SK-N-SH (cell line): Measurements from ENCODE around the gene EFCAB13. TPM values are rescaled to one million over a fixed set of nuclear protein-coding genes. Genes with fewer than 3 reads are reported as not detected.

Experiments used
- CTCF ChIA-PET: fragments of 300-600, 350-600 bp; formaldehyde crosslinking; extraction: SDS; loops from one replicate; lab custom pipeline; 2021; lab: Yijun Ruan, JAX
- POLR2A ChIA-PET: fragments of 350-600 bp; sonication (Branson Sonifier 250); formaldehyde crosslinking; extraction: SDS; loops from one replicate; lab custom pipeline; 2020; ENCODE audit warnings: antibody characterized with exemption, inconsistent platforms; lab: Yijun Ruan, JAX
- DNase-seq: peaks from one replicate; pipeline ENCODE4 v3.0.0; 2012
- H2AFZ ChIP-seq: fragments of 200-600 bp; sonication (generic); 2 replicates; pipeline ENCODE4 v1.8.1; 2016; ENCODE audit warnings: antibody characterized with exemption, mild to moderate bottlenecking, low read depth
- H3F3A ChIP-seq: fragments of 200-600 bp; sonication (generic); replicated peaks from 2 replicates; pipeline ENCODE3; 2016; ENCODE audit warnings: antibody characterized with exemption, mild to moderate bottlenecking; ENCODE audit not compliant: insufficient read depth
- H3K27ac ChIP-seq, 2 experiments: fragments of 200-500 bp in 1 of 2; fragments of 200-600 bp in 1 of 2; sonication (Bioruptor generic) in 1 of 2; sonication (generic), shearing (Covaris generic) in 1 of 2; 2 replicates each; pipeline versions ENCODE4 v1.5.1 to v1.6.1; 2014 to 2016; ENCODE audit warnings: low read depth in 2 of 2, inconsistent platforms in 1 of 2, low read length in 1 of 2, mild to moderate bottlenecking in 1 of 2, mixed read lengths in 1 of 2
- H3K27me3 ChIP-seq: fragments of 200-600 bp; sonication (generic), shearing (Covaris generic); 2 replicates; pipeline ENCODE4 v1.6.1; 2016; ENCODE audit warnings: mixed run types; ENCODE audit not compliant: insufficient read depth
- H3K36me3 ChIP-seq, 2 experiments: fragments of 200-500 bp in 1 of 2; fragments of 200-600 bp in 1 of 2; sonication (Bioruptor generic) in 1 of 2; sonication (generic) in 1 of 2; replicated peaks in 1 of 2; 2 replicates each; pipeline versions ENCODE3 to v1.5.1; 2014 to 2016; ENCODE audit warnings: low read length in 1 of 2, mild to moderate bottlenecking in 1 of 2; ENCODE audit not compliant: insufficient read depth in 2 of 2, control insufficient read depth in 1 of 2
- H3K4me1 ChIP-seq, 2 experiments: fragments of 200-500 bp in 1 of 2; fragments of 200-600 bp in 1 of 2; sonication (Bioruptor generic) in 1 of 2; sonication (generic), shearing (Covaris generic) in 1 of 2; 2 replicates each; pipeline versions ENCODE4 v1.5.1 to v1.6.1; 2014 to 2016; ENCODE audit warnings: low read depth in 1 of 2, low read length in 1 of 2, mixed run types in 1 of 2; ENCODE audit not compliant: insufficient read depth in 2 of 2, control insufficient read depth in 1 of 2
- H3K4me2 ChIP-seq: fragments of 200-600 bp; sonication (generic), shearing (Covaris generic); 2 replicates; pipeline ENCODE4 v1.6.1; 2017; ENCODE audit warnings: mixed run types
- H3K4me3 ChIP-seq, 2 experiments: fragments of 200-500 bp in 1 of 2; fragments of 200-600 bp in 1 of 2; sonication (Bioruptor generic) in 1 of 2; sonication (generic), shearing (Covaris generic) in 1 of 2; 2 replicates each; pipeline versions ENCODE4 v1.5.1 to v1.8.1; 2014 to 2016; ENCODE audit warnings: low read depth in 2 of 2, inconsistent platforms in 1 of 2, low read length in 1 of 2, mild to moderate bottlenecking in 1 of 2, mixed read lengths in 1 of 2, moderate library complexity in 1 of 2
- H3K79me2 ChIP-seq: fragments of 200-600 bp; sonication (generic); 2 replicates; pipeline ENCODE4 v1.8.1; 2017; ENCODE audit warnings: mild to moderate bottlenecking; ENCODE audit not compliant: insufficient read depth
- H3K9ac ChIP-seq: fragments of 200-600 bp; sonication (generic); 2 replicates; pipeline ENCODE4 v1.6.1; 2017; ENCODE audit warnings: mixed run types
- H3K9me2 ChIP-seq: fragments of 200-600 bp; sonication (generic); 2 replicates; pipeline ENCODE4 v1.6.1; 2017; ENCODE audit warnings: mixed run types
- H3K9me3 ChIP-seq: fragments of 200-600 bp; sonication (generic); 2 replicates; pipeline ENCODE4 v1.6.1; 2017; ENCODE audit warnings: mixed run types, mild to moderate bottlenecking, moderate library complexity
- H4K20me1 ChIP-seq: fragments of 200-600 bp; sonication (generic); 2 replicates; pipeline ENCODE4 v1.6.1; 2017; ENCODE audit warnings: mild to moderate bottlenecking, mixed run types; ENCODE audit not compliant: insufficient read depth
- CHD2 ChIP-seq: fragments of 150-350 bp; IDR thresholded peaks from 2 replicates; pipeline ENCODE4 v1.6.1; 2018; ENCODE audit warnings: low read length; ENCODE audit not compliant: partially characterized antibody
- EP300 ChIP-seq, 2 experiments: IDR thresholded peaks; 2 replicates each; pipeline versions ENCODE4 v1.4.0 to v1.6.1; 2012; ENCODE audit warnings: borderline replicate concordance in 1 of 2, low read depth in 1 of 2, low read length in 1 of 2
- EZH2phosphoT487 ChIP-seq: fragments of 200-600 bp; sonication (generic); IDR thresholded peaks from 2 replicates; pipeline ENCODE4 v1.6.1; 2017; ENCODE audit warnings: low read depth, mixed run types, mild to moderate bottlenecking, antibody characterized with exemption, moderate library complexity, borderline replicate concordance
- FOSL2 ChIP-seq: IDR thresholded peaks from 2 replicates; pipeline ENCODE4 v1.4.0; 2012; ENCODE audit warnings: low read depth, mild to moderate bottlenecking, moderate library complexity, borderline replicate concordance
- FOXJ3 ChIP-seq: sonication (generic); formaldehyde crosslinking; IDR thresholded peaks from 2 replicates; pipeline ENCODE4 v1.5.1; 2020; ENCODE audit warnings: mild to moderate bottlenecking, missing genetic modification reagents
- FOXM1 ChIP-seq: IDR thresholded peaks from 2 replicates; pipeline ENCODE4 v1.4.0; 2012; ENCODE audit warnings: low read depth, mild to moderate bottlenecking
- GABPA ChIP-seq: IDR thresholded peaks from 2 replicates; pipeline ENCODE4 v1.4.0; 2012; ENCODE audit warnings: low read depth, mild to moderate bottlenecking
- JUND ChIP-seq: IDR thresholded peaks from 2 replicates; pipeline ENCODE4 v1.4.0; 2012
- MEF2A ChIP-seq: IDR thresholded peaks from 2 replicates; pipeline ENCODE4 v1.4.0; 2012; ENCODE audit warnings: low read depth, borderline replicate concordance
- MXI1 ChIP-seq: IDR thresholded peaks from 2 replicates; pipeline ENCODE4 v1.6.1; 2012; ENCODE audit warnings: mild to moderate bottlenecking, low read depth, low read length, improper control_type of control experiment
- NFIC ChIP-seq: IDR thresholded peaks from 2 replicates; pipeline ENCODE4 v1.4.0; 2012; ENCODE audit warnings: borderline replicate concordance
- NRF1 ChIP-seq: IDR thresholded peaks from 2 replicates; pipeline ENCODE4 v1.6.1; 2012; ENCODE audit warnings: low read depth, mild to moderate bottlenecking, low read length
- POLR2AphosphoS5 ChIP-seq: IDR thresholded peaks from 2 replicates; pipeline ENCODE4 v1.6.1; 2012; ENCODE audit warnings: low read depth, low read length
- RFX5 ChIP-seq: IDR thresholded peaks from 2 replicates; pipeline ENCODE4 v1.6.1; 2012; ENCODE audit warnings: mild to moderate bottlenecking, improper control_type of control experiment, low read length
- RXRA ChIP-seq: IDR thresholded peaks from 2 replicates; pipeline ENCODE4 v1.4.0; 2012; ENCODE audit warnings: low read depth, mild to moderate bottlenecking, borderline replicate concordance
- SMC3 ChIP-seq: IDR thresholded peaks from 2 replicates; pipeline ENCODE4 v1.6.1; 2012; ENCODE audit warnings: low read depth, low read length, improper control_type of control experiment
- TEAD4 ChIP-seq: IDR thresholded peaks from 2 replicates; pipeline ENCODE4 v1.4.0; 2012; ENCODE audit warnings: mild to moderate bottlenecking, borderline replicate concordance; ENCODE audit not compliant: insufficient read depth
- WGBS: methylation state at CpG from one replicate; pipeline ENCODE4 v1.1.6; 2017; ENCODE audit warnings: low lambda C conversion rate; 5-methylcytosine and 5-hydroxymethylcytosine counted together
- polyA plus RNA-seq, 3 experiments: library from polyadenylated mRNA; depleted of rRNA; stranded (reverse); fragments of >200 nt; gene quantifications; 2 replicates each; pipeline ENCODE4 v1.2.3, GENCODE V29; 2012
- TF ChIP-seq, protein P1 (sequence below): fragments of 200-600 bp; sonication (generic); IDR thresholded peaks from 2 replicates; pipeline ENCODE4 v1.6.1; 2017; ENCODE audit warnings: antibody characterized with exemption, mild to moderate bottlenecking, moderate library complexity
- TF ChIP-seq, protein P2 (sequence below): IDR thresholded peaks from 2 replicates; pipeline ENCODE4 v1.4.0; 2012; ENCODE audit warnings: low read depth
- TF ChIP-seq, protein P3 (sequence below): IDR thresholded peaks from 2 replicates; pipeline ENCODE4 v1.4.0; 2012; ENCODE audit warnings: low read depth, borderline replicate concordance

The EFCAB13 gene
- polyA plus RNA-seq, 1 of the 3 experiments (the other 2 are of a cell fraction), result 0.16 TPM

DNA sequence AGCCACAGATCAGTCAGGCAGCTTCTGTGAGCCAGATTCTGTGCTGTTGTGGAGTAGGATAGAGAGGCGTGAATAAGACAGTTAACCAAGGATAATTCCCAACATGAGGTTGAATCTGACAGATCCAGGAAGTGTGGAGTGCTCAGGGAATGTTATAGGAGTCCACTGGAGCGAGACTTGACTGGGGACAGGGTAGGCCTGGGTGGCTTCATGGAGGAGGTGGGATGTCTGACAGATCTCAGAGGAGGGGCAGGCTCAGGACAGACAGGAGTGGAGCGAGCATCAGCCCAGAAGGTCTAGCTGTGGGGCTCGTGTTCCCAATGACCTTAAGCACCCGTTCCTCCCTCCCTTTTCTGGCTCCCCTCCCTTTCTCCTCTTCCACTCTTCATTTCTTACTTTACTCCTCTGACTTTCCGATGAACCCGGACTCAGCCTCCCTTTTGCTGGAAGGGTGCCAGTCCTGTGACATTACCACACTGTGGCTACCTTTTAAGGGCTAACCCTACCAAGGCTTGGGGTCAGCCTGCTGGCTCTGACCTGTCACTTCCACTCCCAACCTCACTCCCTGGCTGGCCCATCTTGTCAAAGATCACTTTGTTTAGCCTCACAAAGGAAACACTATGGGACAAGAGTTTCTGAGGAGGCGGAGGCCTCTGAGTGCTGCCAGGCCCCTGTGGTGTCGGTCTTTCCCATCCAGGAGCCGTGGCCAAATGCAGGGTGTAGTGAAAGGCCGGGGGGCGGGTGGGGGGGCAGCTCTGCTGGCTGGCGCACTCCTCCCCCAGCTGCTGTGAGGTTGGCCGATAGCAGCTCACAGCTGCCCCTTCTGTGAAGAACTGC, 28.5 kb upstream of the EFCAB13 start:
- Histone ChIP-seq H3K36me3 (peaks cover 0 to 7% of the 10 kb centered on the region in 2 experiments), H3K27ac (no peak overlapping the region)

GRCh38 chr17:47295874-47296255, 27.9 kb upstream of the EFCAB13 start:
- Histone ChIP-seq H3K9ac (no peak overlapping the region), H3F3A (no peaks in the 10 kb centered on the region), H3K9me3 (no peaks in the 10 kb centered on the region), H3K79me2 (no peaks in the 10 kb centered on the region), H3K27me3 (no peaks in the 10 kb centered on the region), H3K4me2 (no peak overlapping the region), H3K4me1 (no peaks in the 10 kb centered on the region; a peak in 1 of 4 replicates), H3K27ac (no peak overlapping the region), H3K4me3 (no peak overlapping the region), H4K20me1 (no peaks in the 10 kb centered on the region), H3K9me2 (no peaks in the 10 kb centered on the region), H2AFZ (no peak overlapping the region), H3K36me3 (peaks cover 0 to 7% of the 10 kb centered on the region in 2 experiments)
- DNase-seq, result no peak
- ChIA-PET CTCF (interaction anchor here (0.8 to 1.8 kb wide), 6 partner anchors 9 to 66 kb away, joined by 3 to 5 read pairs (median 3); no protein-coding TSS in a partner anchor), POLR2A (no interaction called here)
- TF ChIP-seq NFIC (no peak), EZH2phosphoT487 (no peak), FOSL2 (no peak), MXI1 (no peak), EP300 (IDR thresholded peaks at IDR 0.05; ENCODE audit: borderline replicate concordance in 1 of 2, low read depth in 1 of 2, low read length in 1 of 2) (no peak), JUND (no peak), MEF2A (no peak), CHD2 (no peak), FOXJ3 (CRISPR knock-in tag) (no peak), RXRA (no peak)
- TF ChIP-seq, protein P1, sequence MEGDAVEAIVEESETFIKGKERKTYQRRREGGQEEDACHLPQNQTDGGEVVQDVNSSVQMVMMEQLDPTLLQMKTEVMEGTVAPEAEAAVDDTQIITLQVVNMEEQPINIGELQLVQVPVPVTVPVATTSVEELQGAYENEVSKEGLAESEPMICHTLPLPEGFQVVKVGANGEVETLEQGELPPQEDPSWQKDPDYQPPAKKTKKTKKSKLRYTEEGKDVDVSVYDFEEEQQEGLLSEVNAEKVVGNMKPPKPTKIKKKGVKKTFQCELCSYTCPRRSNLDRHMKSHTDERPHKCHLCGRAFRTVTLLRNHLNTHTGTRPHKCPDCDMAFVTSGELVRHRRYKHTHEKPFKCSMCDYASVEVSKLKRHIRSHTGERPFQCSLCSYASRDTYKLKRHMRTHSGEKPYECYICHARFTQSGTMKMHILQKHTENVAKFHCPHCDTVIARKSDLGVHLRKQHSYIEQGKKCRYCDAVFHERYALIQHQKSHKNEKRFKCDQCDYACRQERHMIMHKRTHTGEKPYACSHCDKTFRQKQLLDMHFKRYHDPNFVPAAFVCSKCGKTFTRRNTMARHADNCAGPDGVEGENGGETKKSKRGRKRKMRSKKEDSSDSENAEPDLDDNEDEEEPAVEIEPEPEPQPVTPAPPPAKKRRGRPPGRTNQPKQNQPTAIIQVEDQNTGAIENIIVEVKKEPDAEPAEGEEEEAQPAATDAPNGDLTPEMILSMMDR, result no peak
- TF ChIP-seq, protein P2, sequence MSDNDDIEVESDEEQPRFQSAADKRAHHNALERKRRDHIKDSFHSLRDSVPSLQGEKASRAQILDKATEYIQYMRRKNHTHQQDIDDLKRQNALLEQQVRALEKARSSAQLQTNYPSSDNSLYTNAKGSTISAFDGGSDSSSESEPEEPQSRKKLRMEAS, result no peak
- TF ChIP-seq, protein P3, sequence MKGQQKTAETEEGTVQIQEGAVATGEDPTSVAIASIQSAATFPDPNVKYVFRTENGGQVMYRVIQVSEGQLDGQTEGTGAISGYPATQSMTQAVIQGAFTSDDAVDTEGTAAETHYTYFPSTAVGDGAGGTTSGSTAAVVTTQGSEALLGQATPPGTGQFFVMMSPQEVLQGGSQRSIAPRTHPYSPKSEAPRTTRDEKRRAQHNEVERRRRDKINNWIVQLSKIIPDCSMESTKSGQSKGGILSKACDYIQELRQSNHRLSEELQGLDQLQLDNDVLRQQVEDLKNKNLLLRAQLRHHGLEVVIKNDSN, result no peak
- 74% methylated on average over 6 of the region's 6 CpGs for WGBS

More for the DNA sequence above, 28.5 kb upstream of the EFCAB13 start:
- DNase-seq, result no peak
- 87% methylated on average over 14 of the region's 14 CpGs for WGBS
- Histone ChIP-seq H3K9ac (no peak overlapping the region), H3K4me1 (no peaks in the 10 kb centered on the region; a peak in 1 of 4 replicates), H3K4me3 (no peak overlapping the region), H3K9me3 (no peaks in the 10 kb centered on the region), H4K20me1 (no peaks in the 10 kb centered on the region), H3F3A (no peaks in the 10 kb centered on the region), H2AFZ (no peak overlapping the region), H3K4me2 (no peak overlapping the region), H3K9me2 (no peaks in the 10 kb centered on the region), H3K27me3 (no peaks in the 10 kb centered on the region), H3K79me2 (no peaks in the 10 kb centered on the region)
- TF ChIP-seq TEAD4 (no peak), RFX5 (no peak), RXRA (no peak), NRF1 (no peak), GABPA (no peak), POLR2AphosphoS5 (no peak), SMC3 (no peak), EZH2phosphoT487 (no peak), MEF2A (no peak), NFIC (no peak), MXI1 (no peak), FOXJ3 (CRISPR knock-in tag) (no peak), FOXM1 (no peak)
- POLR2A ChIA-PET, result no interaction called here
- CTCF ChIA-PET, result interaction anchor here (0.9 to 1.4 kb wide), 3 partner anchors 20 to 66 kb away, joined by 3 read pairs; no protein-coding TSS in a partner anchor
